ENCODE results near the gene CLMP. TPM values are rescaled to one million over a fixed set of nuclear protein-coding genes. Genes with fewer than 3 reads are reported as not detected.

The CLMP gene
- total and polyA plus RNA-seq, 2 experiments from 2014 or later, result 7.1 to 18.4 TPM

- no peaks in the 10 kb centered on the region for H3K27me3 ChIP-seq (ENCODE audit: insufficient read depth)
- no peaks in the 10 kb centered on the region for H3F3A ChIP-seq (replicated peaks; ENCODE audit: low read depth)
- H3K27ac ChIP-seq (ENCODE audit: low read depth), result no peak overlapping the region
- TF ChIP-seq ZNF331 (CRISPR knock-in tag; IDR thresholded peaks at IDR 0.05; ENCODE audit: low read depth) (no peak), CREB1 (CRISPR knock-in tag; IDR thresholded peaks at IDR 0.05; ENCODE audit: low read depth) (no peak), EZH2 (IDR thresholded peaks at IDR 0.05; ENCODE audit: low read depth, unreplicated experiment) (no peak), CTCF (conservative IDR thresholded peaks at IDR 0.05; ENCODE audit: low read depth in 2 of 2) (peak; percentile 21 to 35; a peak in 3 of 4 replicates), ETS1 (IDR thresholded peaks at IDR 0.05) (no peak)
- ATAC-seq (no peak), DNase-seq (ENCODE audit: low spot score) (peak; percentile 41)
- no peaks in the 10 kb centered on the region for H4K20me1 ChIP-seq (replicated peaks; ENCODE audit: insufficient read depth)
- Mint-ChIP-seq H3K4me3 (no peak overlapping the region), H3K36me3 (ENCODE audit: low read depth) (no peaks in the 10 kb centered on the region), H3K27me3 (ENCODE audit: insufficient read depth, low read depth, poor library complexity) (peaks cover 2% of the 10 kb centered on the region), H3K4me1 (peaks cover 11% of the 10 kb centered on the region), H3K27ac (no peak overlapping the region), H3K9me3 (no peaks in the 10 kb centered on the region)
- H3K36me3 ChIP-seq (ENCODE audit: insufficient read depth), result no peaks in the 10 kb centered on the region
- no peak overlapping the region for H3K4me3 ChIP-seq
- H3K79me2 ChIP-seq (replicated peaks; ENCODE audit: insufficient read depth), result no peaks in the 10 kb centered on the region
- no peaks in the 10 kb centered on the region for H3K9me2 ChIP-seq (ENCODE audit: insufficient read depth)
- no peak overlapping the region for H3K4me2 ChIP-seq
- H2AFZ ChIP-seq, result peak overlapping the region; percentile 4; the same call in 1 of the 2 replicates
- peaks cover 13% of the 10 kb centered on the region for H3K4me1 ChIP-seq (ENCODE audit: insufficient read depth)
Measured at GRCh38 chr11:123033895-123034294, 161.2 kb downstream of the CLMP start.

- H3K27me3 ChIP-seq (ENCODE audit: insufficient read depth), result no peaks in the 10 kb centered on the region
- H3K79me2 ChIP-seq (replicated peaks; ENCODE audit: insufficient read depth), result no peaks in the 10 kb centered on the region
- no peaks in the 10 kb centered on the region for H3K36me3 ChIP-seq (ENCODE audit: insufficient read depth)
- H3K4me3 ChIP-seq, result no peak overlapping the region
- DNase-seq (ENCODE audit: low spot score) (no peak), ATAC-seq (peak; percentile 62)
- H3K9me3 Mint-ChIP-seq, result no peaks in the 10 kb centered on the region
- H3K27me3 Mint-ChIP-seq (ENCODE audit: insufficient read depth, low read depth, poor library complexity), result peaks cover 7% of the 10 kb centered on the region
- H3K36me3 Mint-ChIP-seq (ENCODE audit: low read depth), result no peaks in the 10 kb centered on the region
- H3K27ac ChIP-seq (ENCODE audit: low read depth), result no peak overlapping the region
- no peak overlapping the region for H3K4me3 Mint-ChIP-seq
- no peak overlapping the region for H3K4me2 ChIP-seq
- no peaks in the 10 kb centered on the region for H4K20me1 ChIP-seq (replicated peaks; ENCODE audit: insufficient read depth)
- H2AFZ ChIP-seq, result peak overlapping the region; percentile 75; the same call in 1 of the 2 replicates
- H3K4me1 ChIP-seq (ENCODE audit: insufficient read depth), result peaks cover 13% of the 10 kb centered on the region
- peaks cover 11% of the 10 kb centered on the region for H3K4me1 Mint-ChIP-seq
- no peaks in the 10 kb centered on the region for H3F3A ChIP-seq (replicated peaks; ENCODE audit: low read depth)
- H3K27ac Mint-ChIP-seq, result no peak overlapping the region
- H3K9me2 ChIP-seq (ENCODE audit: insufficient read depth), result no peaks in the 10 kb centered on the region
- TF ChIP-seq ZNF462 (CRISPR knock-in tag; IDR thresholded peaks at IDR 0.05) (no peak), ZNF331 (CRISPR knock-in tag; IDR thresholded peaks at IDR 0.05; ENCODE audit: low read depth) (no peak), ETS1 (IDR thresholded peaks at IDR 0.05) (no peak), ZNF114 (CRISPR knock-in tag; IDR thresholded peaks at IDR 0.05) (no peak), NANOG (IDR thresholded peaks at IDR 0.05; ENCODE audit: borderline replicate concordance) (no peak), CTCF (conservative IDR thresholded peaks at IDR 0.05; ENCODE audit: low read depth in 2 of 2) (no peak), EZH2 (IDR thresholded peaks at IDR 0.05; ENCODE audit: low read depth, unreplicated experiment) (no peak)
Measured at GRCh38 chr11:123030517-123030916, 164.5 kb downstream of the CLMP start.
